Stimulated activated CD4-positive, alpha-beta T cell treated with anti-CD3 and anti-CD28 coated beads, Interleukin-1b, Interleukin-23, amount 100 ng/mL, for 48 hours (primary cell): ENCODE measurements around the gene ABCF1.
"Not testable (repeated sequence)": the region's sequence is repeated elsewhere in the genome, so short reads cannot be mapped to it uniquely, and the experiment has no call there.

Experiments used
- DNase-seq: peaks from one replicate; pipeline ENCODE4 v3.0.0-alpha.2; 2020

ABCF1 gene

GRCh38 chr6:30571075-30571761, at the start of gene ABCF1:
TSS of gene ABCF1 (plus strand) at chr6:30571442. CDS start at chr6:30571488, 46 bp downstream.
- peak; percentile 99 for DNase-seq

DNA sequence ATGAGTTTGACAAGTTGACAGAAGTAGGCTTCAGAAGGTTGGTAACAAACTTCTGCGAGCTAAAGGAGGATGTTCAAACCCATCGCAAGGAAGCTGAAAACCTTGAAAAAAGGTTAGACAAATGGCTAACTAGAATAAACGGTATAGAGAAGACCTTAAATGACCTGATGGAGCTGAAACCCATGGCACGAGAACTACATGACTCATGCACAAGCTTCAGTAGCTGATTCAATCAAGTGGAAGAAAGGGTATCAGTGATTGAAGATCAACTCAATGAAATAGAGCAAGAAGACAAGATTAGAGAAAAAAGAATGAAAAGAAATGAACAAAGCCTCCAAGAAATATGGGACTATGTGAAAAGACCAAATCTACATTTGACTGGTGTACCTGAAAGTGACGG, 49.3 kb upstream of the ABCF1 start:
- not testable (repeated sequence) for DNase-seq

GRCh38 chr6:30526444-30526843, 44.8 kb upstream of the ABCF1 start:
- not testable (repeated sequence) for DNase-seq

DNA sequence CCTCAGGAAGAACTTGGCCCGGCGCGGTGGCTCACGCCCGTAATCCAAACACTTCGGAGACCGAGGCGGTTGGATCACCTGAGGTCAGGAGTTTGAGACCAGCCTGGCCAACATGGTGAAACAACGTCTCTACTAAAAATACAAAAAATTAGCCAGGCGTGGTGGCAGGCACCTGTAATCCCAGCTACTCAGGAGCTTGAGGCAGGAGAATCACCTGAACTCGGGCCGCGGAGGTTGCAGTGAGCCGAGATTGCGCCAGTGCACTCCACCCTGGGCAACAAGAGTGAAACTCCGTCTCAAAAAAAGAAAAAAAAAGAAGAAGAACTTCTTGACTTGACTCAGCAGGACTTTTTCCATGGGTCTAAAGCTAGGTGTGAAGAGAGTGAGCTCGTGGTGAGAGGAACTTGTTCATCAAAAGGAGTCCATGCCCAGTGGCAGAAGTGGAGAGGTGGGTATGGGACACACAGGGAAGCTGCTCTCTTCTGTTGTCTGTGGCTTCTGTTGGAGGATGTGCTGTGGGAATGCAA, 41.8 kb upstream of the ABCF1 start:
- DNase-seq: peak; percentile 71

DNA sequence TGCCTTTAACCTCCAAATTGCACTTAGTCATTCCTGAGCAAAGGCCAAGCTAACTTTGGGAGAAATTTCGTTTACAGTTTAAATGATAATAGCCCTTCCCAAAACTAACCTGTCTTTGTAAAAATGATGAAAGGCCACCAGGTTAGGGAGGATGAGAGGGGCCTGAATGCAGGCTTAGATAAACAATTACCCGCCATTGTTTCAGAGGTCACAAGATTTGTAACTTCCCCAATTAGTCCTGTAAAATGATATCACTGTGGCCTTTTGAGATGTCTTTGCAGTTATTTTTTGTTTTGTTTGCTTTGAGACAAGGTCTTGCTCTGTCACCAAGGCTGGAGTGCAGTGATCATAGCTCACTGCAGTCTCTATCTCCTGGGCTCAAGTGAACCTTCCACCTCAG, 41.2 kb upstream of the ABCF1 start:
- DNase-seq: no peak

GRCh38 chr6:30533460-30534294, 37.6 kb upstream of the ABCF1 start:
- DNase-seq: no peak

- DNase-seq: no peak
These were observed 33.3 kb upstream of the ABCF1 start for GRCh38 chr6:30537931-30538330.

DNA sequence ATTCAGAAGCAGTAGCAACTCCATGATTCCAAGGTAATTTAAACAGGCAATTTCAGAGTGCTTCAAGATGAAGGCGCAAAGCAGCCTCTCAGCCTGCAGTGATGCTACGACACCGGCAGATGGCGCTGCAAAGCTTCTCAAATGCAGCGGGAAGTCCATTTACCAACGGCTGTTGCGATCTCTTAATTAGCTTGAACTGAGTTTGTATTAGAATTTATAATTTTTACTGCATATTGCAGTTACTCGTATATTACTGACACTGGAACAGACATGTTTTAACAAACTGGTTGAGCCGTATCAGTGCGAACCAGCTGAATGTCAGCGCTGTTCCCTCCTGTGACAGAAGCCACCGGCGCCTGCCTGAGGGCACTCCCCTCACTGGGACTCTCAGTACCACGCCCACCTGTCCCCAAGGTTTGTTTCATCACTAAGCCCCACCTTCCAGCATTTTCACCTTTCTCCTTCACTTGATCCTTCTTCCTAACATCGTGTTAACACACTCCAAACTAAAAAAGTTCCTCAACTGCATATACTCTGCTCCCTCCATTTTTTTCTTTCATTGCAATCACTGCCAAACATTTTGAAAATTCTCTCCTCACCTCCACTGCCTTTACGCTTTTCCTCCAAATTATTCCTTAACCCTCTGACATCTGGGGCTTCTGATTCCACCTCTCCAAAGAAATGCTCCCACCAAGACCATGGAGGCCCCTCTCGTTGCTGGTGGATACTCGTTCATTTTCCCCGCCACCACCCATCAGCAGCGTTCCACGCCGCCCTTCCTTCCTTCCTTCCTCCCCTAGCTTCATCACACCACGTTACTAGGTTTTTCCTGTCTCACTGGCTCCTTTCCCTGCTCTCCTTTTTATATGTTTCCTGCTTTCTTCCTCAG, 29.5 kb upstream of the ABCF1 start:
- DNase-seq: peak; percentile 77

DNA sequence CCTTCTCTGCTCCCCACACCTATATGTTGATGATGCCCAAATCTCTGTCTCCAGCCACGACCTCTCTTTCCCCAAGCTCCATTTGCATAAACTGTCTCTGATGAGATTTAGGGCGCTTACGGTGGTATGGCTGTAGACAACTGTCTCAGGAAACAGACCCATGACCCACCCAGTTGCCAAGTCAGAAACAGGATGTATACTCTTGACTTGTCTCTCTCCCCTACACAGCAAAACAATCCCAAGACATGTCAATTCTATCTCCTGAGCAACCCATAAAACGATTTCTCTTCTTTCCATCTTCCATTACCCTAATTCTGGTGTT, 28.9 kb upstream of the ABCF1 start:
- no peak for DNase-seq

DNA sequence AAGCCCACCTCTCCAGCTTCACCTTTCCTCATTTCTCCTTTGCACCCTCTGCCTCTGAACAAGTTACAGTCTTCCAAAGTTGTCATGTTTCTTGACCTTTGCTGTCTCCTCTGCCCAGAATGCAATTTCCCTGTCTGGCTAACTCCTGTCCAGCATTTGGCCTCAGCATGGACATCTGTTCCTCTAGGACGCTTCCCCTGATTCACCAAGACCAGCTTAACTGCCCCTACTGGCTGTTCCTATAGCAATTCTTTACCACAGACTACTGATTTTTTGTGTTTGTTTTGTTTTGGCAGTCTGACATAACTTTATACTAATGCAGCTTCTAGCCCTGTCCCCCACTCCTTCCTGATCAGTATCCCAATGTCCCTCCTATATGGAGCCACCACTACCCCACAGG, 28.3 kb upstream of the ABCF1 start:
- no peak for DNase-seq

GRCh38 chr6:30543821-30544220, 27.4 kb upstream of the ABCF1 start:
- no peak for DNase-seq

DNA sequence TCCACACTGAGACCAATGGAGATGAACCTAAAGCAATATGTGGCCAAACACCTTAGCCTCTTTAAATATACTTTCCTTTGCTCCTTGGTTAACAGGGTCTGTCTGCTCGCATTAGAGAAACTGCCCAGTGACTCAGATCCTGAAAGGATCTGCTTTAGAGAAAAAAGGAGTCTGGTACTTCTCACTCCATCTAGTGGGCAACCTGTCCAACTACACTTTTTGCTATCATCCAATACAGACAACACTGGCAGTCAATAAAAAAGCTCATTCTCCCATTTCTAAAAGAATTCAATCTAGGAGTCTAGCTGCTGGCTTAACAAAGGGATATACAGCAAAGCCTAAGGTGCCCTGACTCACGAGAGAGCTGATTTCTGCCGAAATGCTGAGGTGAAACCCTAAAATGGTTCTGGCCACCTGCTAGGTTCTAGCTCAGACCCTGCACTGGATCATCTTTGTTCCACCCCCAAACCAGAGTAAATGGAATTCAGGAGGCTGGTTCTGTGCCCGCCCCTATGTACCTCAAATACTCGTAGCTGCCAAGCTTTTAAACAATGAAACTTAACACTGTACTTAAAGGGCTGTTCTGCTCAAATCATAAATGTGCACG, 26.5 kb upstream of the ABCF1 start:
- DNase-seq: peak; percentile 14

DNA sequence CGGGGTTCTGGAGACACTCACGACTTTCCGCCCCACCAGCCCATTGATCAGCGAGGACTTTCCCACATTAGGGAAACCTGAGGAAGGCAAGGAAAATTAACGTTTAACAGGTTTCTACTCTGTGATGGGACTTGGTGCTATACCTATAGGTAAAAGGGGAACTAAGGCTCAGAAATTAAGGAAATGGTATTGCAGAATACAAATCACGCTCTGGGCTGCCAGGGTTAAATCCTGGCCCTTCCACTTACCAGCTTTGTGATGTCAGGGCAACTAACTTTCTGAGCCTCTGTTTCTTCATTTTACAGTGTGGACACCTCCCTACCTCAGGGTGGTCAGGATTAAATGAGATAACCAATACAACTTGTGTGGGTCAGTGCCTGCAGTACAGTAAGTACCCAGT, 23.8 kb upstream of the ABCF1 start:
- no peak for DNase-seq

GRCh38 chr6:30548375-30548774, 22.9 kb upstream of the ABCF1 start:
- DNase-seq: no peak

DNA sequence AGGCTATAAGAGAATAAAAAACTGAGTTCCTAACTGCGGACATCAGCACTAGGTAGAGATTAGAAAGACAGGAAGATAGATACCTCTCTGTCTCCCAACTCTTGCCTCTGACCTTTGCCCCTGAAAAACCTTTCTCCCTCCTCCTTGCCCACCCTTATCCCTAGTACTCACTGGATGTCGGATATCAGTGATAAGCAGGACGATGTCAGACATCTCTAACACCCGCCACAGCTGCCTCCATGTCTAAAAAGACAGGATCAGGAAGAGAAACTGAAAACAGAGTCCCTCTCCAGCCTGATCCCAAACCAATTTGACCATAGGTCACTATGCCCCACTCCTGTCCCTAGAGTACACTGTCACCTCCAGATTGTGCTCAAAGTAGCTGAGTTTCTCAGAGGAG, 16.8 kb upstream of the ABCF1 start:
- no peak for DNase-seq

DNA sequence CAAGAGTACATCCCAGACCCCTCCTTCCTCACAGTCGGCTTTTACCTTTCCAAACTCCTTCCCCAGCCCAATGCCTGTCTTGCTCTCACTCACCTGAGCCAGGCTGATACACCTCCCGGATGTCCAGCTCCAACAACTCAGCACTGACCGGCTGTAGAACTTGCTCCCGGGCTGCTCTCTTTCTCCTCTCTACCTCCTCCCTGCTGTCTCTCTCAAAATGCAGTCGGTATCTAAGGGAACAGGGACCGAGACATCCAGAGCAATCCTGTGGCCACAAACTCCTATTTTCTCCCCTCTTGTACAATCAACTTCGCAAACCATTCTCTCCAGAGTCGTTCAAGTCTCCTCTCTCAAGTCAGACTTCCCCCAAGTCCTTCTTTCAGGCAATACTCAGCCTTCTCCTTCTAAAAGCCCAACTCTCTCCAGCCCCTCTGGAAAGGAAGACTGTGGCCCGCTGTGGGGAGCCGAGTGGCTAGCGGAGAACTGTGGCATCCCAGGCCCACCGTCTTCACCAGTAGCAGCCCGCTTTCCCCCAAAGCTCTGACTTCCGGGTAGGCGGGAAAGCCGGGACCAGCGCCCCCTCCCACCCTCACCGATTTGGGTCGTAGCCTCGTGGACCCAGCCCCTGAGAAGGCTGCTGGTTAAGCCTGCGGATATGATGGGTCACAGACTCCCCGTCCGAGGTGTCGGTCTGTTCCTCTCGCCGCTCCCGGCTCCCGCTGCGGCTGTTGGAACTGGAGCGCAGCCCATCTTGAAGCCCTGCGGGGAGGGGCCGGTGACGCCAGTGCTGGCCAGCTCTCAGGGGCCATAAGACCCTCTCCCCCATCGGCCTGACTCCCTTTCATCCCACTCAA, 16.1 kb upstream of the ABCF1 start:
- DNase-seq: no peak

DNA sequence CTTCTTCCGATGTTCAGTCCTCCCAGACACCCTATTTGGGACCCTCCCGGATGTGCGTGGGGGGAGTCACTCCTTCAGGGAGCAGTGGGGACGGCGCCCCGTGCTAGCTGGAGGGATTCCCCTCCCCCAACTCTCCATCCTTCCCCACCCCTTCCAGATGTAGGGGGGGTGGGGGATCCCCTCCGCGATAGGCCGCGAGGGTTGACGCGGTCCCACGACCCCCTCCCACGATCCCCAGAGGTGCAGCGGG, 15.5 kb upstream of the ABCF1 start:
- DNase-seq: no peak

- DNase-seq: peak; percentile 100
These were observed 15.0 kb upstream of the ABCF1 start, which contains the start of gene GNL1 for GRCh38 chr6:30556066-30556905. TSS of gene GNL1 (minus strand) at chr6:30556489. CDS start at chr6:30556203, 286 bp downstream.

- peak; percentile 93 for DNase-seq
These were observed 14.1 kb upstream of the ABCF1 start, which contains the start of gene PRR3 for GRCh38 chr6:30556906-30557682. TSS of gene PRR3 (plus strand) at chr6:30557295. CDS start at chr6:30557345, 50 bp downstream.

GRCh38 chr6:30557683-30557981, 13.6 kb upstream of the ABCF1 start:
- no peak for DNase-seq
